LHCN-M2 (cell line): Measurements from ENCODE around the gene UBR1. TPM values are rescaled to one million over a fixed set of nuclear protein-coding genes. Genes with fewer than 3 reads are reported as not detected.
A peak's percentile ranks its signal among the peaks of the same experiment; 100 is the strongest.
"Not testable (repeated sequence)": the region's sequence is repeated elsewhere in the genome, so short reads cannot be mapped to it uniquely, and the experiment has no call there.

Experiments
- DNase-seq: peaks from one replicate; pipeline ENCODE4 v3.0.0-alpha.2; 2012; ENCODE audit warnings: low read depth
- polyA plus RNA-seq: library from polyadenylated mRNA; unstranded; fragments of >200 nt; gene quantifications from one replicate; pipeline ENCODE4 v1.2.1, GENCODE V29; 2012; ENCODE audit warnings: missing spikeins
- total RNA-seq: library from RNA; depleted of rRNA; stranded (reverse); fragments of >200 nt; gene quantifications from 2 replicates; pipeline ENCODE4 v1.2.3, GENCODE V29; 2014; rRNA removed

The UBR1 gene
- total RNA-seq = 23.0 and 24.7 TPM in 2 replicates
- 5.7 TPM for polyA plus RNA-seq

- DNase-seq = peak; percentile 91
Measured at GRCh38 chr15:43105778-43106485, at the start of gene UBR1. UBR1 (minus strand) TSS chr15:43106038; CDS start chr15:43106022, 16 bp downstream.

DNA sequence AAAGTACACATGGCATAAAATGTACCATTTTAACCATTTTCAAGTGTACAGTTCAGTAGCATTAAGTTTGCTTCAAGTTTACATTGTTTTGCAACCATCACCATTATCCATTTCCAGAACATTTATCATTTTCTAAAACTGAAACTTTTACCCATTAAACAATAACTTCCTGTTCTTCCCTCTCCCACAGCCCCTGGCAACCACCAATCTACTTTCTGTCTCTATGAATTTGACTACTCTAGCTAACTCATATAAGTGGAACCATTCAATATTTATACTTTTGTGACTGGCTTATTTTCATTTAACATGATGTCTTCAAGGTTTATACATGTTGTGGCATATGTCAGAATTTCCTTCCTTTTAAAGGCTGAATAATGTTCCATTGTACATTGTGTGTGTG lies 47.4 kb upstream of the UBR1 start:
- DNase-seq = no peak

- DNase-seq = no peak
Measured at GRCh38 chr15:43151688-43152087, 45.9 kb upstream of the UBR1 start.

DNA sequence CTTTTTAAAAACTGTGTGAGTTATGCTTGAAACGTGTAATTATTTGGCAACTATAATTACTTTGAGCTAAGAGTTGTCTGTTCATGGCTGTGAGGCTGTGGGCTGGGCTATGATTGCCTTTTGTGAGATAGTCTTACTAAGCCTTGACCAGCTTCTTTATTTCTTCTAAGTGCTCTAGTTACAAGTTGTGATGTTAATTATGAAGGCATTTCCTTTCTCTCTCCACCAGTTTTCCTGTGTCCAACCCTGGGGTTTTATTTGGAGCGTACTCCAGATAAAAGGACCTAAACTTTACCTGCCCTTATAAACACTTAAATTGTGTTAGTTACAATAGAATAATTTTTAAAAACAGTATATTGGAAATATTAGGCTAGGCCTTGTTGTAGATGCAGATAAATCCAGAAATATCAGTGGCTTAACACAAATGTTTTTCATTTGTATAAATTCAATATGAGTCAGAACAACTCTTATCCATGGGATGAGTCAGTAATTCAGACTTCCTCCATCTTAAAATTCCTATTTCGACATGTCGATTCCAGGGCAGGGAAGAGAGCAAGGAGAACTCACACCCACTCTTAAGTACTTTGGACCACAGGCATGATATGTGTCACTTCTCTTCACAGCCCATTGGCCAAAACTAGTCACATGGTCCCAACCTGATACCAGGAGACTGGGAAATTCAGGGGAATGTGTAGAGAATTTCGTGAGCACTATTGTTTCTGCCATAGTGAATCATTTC lies 44.5 kb upstream of the UBR1 start:
- peak; percentile 91 for DNase-seq

DNA sequence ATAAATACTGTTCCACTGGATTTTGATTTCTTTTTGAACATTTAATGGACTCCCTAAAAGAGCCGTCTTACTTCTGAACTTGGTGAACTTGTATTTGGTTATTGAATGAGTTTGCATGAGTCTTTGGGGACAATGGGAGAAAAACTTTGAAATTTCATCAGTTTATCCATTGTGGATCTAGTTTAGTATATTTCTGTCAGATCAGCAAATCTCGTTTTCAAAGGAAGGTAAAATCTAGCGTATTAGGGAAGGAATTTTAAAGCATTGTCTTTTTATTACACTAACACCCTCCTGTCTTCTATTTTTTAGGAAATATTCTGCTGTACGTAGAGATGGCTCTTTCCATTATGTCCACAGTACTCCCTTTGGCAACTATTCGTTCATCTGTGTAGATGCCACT lies 40.3 kb upstream of the UBR1 start:
- DNase-seq = no peak

GRCh38 chr15:43144512-43144911 lies 38.7 kb upstream of the UBR1 start:
- DNase-seq = no peak

- peak; percentile 10 for DNase-seq
Measured at GRCh38 chr15:43143203-43143941, 37.5 kb upstream of the UBR1 start.

DNA sequence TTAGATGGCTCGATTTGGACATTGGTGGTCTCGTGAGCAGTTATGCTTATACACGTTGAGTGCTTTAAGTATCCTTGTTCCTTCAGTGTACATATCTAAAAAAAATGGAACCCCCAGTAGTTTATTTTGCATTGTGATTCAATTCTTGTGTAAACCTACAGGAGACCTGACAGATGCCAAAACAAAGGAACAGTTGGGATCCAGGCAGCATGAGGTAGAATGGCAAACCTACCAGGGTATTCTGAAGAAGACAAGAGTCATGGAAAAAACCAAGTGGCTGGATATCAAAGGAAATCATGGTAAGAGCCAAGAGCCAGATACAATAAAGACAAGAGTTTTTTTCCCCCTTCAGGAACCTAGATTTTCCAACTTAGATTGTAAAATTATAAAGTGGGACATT lies 29.5 kb upstream of the UBR1 start:
- DNase-seq = no peak

GRCh38 chr15:43134157-43134635 lies 28.4 kb upstream of the UBR1 start:
- DNase-seq = no peak

- DNase-seq = peak; percentile 53
Measured at GRCh38 chr15:43133430-43134156, 27.8 kb upstream of the UBR1 start, which contains the start of gene TMEM62. TMEM62 (plus strand) TSS chr15:43133586; CDS start chr15:43133803, 217 bp downstream.

- DNase-seq = no peak
Measured at GRCh38 chr15:43132830-43133429, 27.1 kb upstream of the UBR1 start.

- no peak for DNase-seq
Measured at GRCh38 chr15:43128980-43129335, 23.1 kb upstream of the UBR1 start.

DNA sequence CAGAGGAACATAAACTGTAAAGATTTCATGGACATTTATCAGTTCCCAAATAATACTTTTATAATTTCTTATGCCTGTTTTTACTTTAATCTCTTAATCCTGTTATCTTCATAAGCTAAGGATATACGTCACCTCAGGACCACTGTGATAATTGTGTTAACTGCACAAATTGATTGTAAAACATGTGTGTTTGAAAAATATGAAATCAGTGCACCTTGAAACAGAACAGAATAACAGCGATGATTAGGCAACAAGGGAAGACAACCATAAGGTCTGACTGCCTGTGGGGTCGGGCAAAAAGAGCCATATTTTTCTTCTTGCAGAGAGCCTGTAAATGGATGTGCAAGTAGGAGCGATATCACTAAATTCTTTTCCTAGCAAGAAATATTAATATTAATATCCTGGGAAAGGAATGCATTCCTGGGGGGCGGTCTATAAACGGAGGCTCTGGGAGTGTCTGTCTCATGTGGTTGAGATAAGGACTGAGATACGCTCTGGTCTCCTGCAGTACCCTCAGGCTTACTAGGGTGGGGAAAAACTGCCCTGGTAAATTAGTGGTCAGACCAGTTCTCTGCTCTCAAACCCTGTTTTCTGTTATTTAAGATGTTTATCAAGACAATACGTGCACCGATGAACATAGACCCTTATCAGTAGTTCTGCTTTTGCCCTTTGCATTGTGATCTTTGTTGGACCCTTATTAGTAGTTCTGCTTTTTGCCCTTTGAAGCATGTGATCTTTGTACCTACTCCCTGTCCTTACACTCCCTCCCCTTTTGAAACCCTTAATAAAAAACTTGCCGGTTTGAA lies 22.5 kb upstream of the UBR1 start:
- DNase-seq = not testable (repeated sequence)

GRCh38 chr15:43127752-43128151 lies 21.9 kb upstream of the UBR1 start:
- no peak for DNase-seq

GRCh38 chr15:43126356-43126755 lies 20.5 kb upstream of the UBR1 start:
- DNase-seq = no peak

- DNase-seq = no peak
Measured at GRCh38 chr15:43125100-43125661, 19.3 kb upstream of the UBR1 start.

GRCh38 chr15:43121863-43122262 lies 16.0 kb upstream of the UBR1 start:
- no peak for DNase-seq

DNA sequence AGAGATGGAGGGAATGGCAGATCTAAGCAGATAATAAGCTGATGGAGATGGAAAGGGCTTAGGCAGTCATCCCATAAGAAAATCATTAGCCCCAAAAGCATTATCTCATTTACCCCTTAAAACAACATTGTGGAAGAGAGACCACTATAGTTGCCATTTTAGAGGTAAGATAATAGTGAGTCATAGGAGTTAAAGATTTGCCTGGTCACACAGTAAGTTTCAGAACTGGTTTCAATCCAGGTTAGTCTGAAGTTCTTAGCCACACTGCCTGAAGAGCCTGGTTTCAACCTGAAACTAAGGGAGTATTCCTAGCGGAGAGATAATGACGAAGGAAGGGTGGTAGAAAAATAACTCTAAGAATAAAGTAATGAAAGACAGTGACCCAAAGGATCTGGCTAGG lies 13.0 kb upstream of the UBR1 start:
- no peak for DNase-seq

DNA sequence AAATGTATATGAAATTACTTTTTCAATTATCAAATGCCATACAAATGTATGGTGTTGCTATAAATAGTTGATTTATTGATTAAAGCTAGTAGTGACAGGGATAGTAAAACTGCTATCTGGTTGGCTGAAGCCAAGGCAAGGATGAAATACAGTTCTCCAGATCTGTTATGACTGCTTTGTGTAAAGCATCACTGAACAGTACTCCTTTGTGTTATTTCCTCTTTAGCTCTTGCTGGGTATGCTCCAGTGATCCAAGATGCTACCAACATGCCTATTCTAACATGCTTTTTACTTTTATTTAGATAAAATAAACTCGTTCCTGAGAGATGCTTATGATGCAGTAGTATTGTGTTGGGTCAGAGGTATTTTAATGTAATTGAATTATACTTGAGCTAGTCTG lies 12.4 kb upstream of the UBR1 start:
- no peak for DNase-seq

DNA sequence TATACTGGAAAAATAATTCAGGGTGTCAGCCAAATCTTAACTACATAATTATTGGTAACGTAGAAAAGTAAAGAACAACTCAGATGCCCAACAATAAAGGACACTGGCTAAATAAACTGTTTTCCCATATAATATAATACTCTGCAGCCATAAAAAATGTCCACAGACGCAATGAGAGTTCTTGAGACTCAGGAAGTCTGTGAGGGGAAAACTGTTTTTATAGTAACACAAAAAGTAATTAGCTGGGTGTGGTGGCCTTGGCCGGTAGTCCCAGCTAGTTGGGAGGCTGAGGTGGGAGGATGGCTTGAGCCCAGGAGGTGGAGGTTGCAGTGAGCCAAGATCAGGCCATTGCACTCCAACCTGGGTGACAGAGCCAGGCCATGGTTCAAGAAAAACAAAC lies 5.5 kb upstream of the UBR1 start:
- DNase-seq = no peak
